ENCODE measurements around the gene PSMB9.

The PSMB9 gene

DNA sequence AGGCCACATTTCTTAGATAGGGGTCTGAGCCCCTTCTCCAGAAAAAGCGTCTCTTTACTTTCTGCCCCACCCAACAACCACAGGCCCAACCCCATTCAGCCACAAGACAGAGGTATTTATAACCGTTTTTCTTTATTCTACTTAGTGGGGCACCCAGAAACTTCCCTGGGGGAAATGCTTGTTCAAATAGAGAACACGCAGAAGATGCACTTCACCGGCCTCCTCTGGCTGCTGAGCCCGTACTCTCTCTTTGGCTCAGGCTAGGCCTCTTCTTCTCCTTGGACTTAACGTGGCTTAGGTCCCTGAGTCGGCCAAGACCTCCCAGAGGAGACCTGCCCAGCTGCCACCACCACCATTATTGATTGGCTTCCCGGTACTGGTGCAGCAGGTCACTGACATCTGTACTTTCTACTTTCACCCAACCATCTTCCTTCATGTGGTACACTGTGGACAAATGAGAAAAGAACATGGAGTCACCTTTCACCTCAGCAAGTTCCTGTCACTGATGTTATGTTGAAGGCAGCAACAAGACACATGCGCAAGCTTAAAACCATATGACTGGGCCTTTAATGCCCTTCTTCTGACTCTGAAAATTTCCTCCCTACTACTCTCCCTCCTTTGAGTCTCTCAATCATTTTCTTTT, 13.3 kb upstream of the PSMB9 start:
- DNase-seq (ENCODE audit: low spot score), result no peak

DNA sequence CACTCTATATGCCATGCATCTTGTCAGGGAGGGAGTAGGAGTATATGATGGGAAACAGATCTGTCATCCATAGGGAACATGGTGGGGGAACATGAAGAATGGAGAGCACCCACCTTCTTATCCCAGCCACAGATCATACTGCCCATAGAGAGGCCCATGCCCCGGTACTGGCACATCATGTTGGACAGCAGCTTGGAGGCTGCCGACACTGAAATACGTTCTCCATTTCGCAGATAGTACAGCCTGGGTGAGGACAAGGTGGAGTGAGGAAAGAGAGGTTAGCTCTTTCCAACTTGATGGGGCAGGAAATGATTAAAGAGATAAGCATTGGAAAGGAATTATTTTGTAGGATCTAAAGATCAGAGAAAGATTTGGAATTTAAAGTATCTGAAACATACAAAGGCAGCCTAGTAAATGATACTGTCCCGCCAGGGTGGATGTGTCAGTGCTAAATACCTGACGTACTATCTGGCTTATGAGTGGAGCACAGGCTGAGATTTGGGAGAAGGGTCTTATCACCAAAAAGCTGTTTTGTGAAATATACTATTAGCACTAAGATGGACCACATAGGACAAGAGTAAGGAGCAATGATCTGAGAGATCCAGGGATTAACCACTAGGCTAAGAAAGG, 11.9 kb upstream of the PSMB9 start:
- no peak for DNase-seq (ENCODE audit: low spot score)

DNA sequence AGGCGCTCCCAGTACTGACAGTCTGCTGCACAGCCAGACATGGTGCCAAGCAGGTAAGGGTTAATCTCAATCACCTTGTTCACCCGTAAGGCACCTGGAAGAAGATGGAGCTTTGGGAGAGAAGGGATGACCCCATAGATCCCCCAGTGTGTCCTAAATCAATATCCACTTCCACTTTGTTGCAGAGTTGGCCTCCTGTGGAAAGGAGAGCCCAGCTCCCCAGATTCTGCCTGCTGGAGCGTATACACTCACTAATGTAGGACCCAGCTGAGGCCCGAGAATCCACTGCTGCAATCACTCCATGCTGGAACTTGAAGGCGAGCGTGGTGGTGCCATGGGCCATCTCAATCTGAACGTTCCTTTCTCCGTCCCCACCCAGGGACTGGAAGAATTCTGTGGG, 11.3 kb upstream of the PSMB9 start:
- DNase-seq (ENCODE audit: low spot score), result no peak

DNA sequence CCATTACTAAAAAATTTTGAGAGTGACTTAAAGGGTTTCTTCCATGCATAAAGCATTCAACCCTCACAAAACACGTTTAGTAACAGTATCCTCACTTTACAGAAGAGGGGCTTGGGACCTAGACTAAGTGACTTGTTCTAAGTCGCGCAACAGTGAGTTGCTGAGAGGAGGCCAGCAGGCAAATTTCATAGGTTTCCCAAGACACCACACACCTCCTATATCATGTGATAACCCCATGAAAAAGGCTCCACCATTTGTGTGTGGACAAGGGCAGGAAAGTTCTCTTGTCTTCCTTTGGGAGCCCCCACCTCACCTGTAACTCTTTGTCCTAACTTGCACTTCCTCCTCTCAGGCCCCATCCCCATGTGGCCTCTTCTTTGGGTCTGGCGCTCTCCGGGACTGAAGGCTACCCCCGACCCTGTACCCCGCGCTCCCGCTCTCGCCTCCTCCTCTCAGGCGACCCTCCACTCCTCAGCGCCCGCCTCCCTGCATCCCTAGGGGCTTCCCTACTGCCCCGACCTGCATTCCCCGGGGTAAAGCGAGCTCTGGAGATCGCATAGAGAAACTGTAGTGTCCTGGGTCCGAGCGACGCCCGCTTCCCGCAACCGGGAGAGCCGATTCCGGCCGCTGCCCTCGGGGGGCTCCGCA, 10.5 kb upstream of the PSMB9 start:
- DNase-seq (ENCODE audit: low spot score), result no peak

DNA sequence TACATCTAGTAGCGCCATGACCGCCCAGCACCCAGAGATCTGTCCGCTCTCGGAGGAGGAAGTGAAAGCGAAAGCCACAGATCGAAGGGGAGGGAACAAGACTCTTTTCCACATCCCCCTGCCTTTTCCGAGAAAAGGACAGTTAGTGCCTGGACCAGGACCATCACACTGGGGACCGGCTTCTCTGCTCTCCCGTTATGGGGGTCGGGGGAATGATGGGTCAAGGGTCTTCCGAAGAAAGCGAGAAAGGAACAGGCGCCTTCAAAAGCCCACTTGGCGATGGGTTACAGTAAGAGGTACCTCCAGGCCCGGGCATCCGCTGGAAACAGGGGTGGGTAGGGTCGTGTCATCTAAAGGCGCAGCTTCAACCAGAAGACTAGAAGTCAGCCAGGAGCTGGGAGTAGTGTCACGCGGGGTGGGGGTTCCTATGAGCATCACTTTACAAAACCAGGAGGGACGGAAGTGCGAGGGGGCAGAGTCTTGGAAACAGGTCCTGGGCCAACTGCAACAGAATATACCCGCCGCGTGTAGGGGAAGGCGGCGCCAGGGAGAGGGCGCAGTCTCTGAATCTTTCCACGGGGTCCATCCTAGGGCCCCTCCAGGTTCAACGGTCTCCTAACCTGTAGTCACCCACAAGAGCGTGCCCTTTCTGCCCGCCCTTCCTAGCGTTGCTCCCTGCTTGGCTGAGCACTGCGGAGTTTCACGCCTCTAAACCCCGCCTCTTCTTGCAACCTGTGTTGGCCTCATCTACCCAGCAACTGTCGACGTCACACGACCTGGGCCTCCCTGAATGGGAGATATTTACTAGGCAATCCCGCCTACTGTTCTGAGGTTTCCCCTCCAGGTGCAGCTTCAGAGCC, 9.8 kb upstream of the PSMB9 start, which contains the start of gene PSMB8:
Gene PSMB8, minus strand, starts transcription at position 69 of the 860 bp plus-strand sequence. Its CDS starts 51 bp downstream, at position 18.
- DNase-seq (ENCODE audit: low spot score), result peak; percentile 93

DNA sequence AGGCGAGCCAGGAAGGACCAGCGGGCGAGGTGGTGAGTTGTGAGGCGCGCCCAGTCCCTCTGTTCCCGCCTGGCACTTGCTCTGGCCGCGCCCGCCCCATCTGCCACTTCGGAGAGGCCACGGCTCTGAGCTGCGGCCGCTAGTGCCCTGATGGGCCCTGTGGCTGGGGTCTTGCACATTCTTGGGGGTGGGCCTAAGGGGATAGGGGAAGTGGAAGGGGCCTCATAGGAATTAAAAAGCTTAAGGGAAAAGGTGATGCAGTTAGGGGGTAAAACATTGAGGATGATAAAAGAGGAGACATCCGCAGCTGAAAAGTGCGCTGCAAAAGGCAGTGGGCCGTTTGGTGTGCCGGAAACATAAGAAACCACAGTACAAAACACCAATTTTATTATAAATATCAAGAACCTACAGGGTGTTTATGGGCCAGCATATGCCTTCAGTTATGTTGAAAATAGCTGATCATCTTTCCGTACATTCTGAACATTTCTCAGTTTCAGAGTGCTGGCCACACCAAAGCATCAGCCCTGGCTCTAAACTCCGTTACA, 9.1 kb upstream of the PSMB9 start:
- DNase-seq (ENCODE audit: low spot score), result no peak

DNA sequence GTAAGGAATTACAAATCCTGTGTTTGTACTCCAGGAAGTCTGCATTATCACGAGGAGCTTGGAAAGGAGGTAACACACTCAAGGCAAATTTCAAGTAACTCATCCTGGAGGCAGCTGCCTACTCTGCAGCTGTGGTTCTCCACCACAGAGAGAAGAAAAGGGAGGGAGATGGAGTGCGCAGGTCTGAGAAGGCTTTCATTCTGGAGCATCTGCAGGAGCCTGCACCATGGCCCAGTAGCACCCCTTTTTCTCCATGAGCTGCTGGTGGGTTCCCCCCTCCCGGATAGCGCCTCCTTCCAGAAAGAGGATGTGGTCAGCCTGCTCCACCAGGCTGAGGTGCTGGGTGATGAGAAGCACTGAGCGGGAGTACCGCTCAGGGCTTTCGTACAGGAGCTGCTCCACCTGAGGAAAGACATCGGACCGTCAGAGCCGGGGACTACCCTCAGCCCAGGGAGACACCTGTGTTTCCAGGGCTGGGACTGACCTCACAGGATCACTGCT, 8.6 kb upstream of the PSMB9 start:
- no peak for DNase-seq (ENCODE audit: low spot score)

DNA sequence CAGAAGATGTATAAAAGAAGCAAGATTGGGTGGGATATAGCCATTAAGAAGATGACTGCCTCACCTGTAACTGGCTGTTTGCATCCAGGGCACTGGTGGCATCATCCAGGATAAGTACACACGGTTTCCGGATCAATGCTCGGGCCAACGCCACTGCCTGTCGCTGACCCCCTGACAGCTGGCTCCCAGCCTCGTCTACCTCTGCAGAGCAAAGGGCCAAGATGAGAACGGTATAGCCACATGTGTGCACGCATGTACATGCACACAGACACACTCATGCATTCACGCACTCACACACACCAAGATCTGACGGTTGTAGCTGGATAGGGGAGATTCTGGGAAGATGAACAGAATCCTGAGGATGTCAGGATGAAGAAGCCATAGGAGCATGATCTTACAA, 7.0 kb upstream of the PSMB9 start:
- DNase-seq (ENCODE audit: low spot score), result no peak

DNA sequence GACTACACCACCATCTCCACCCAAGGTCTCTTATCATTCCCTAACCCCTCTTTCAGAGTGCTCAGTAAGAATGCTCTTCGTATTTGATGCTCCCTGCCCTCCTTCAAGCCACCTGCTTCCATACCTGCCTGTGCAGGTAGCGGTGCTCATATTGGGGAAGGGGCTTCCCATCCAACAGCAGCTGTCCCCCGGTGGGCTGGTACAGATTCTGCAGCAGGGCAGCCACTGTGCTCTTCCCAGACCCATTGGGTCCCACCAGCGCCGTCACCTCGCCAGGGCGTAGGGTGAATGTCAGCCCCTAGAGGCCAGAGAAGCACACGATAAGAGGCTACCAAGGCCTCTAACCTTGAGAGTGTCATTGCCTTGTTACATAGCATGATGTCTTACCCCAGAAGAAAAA, 6.2 kb upstream of the PSMB9 start:
- no peak for DNase-seq (ENCODE audit: low spot score)

DNA sequence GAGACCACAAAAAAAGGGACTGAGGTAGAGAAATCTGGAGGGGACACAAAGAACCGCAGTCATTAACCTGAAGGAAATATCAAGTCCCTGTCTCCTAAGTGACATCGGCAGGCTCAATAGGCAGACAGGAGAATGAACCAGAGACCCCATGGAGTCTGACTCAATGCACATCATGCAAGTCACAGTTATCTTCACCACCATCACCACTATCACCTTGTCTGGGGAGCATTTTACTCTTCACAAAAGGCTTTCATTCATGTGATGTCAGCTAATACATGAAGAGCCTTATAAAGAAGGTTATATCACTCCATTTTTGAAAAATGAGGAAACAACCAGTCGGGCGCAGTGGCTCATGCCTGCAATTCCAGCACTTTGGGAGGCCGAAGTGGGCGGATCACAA, 4.9 kb upstream of the PSMB9 start:
- no peak for DNase-seq (ENCODE audit: low spot score)

DNA sequence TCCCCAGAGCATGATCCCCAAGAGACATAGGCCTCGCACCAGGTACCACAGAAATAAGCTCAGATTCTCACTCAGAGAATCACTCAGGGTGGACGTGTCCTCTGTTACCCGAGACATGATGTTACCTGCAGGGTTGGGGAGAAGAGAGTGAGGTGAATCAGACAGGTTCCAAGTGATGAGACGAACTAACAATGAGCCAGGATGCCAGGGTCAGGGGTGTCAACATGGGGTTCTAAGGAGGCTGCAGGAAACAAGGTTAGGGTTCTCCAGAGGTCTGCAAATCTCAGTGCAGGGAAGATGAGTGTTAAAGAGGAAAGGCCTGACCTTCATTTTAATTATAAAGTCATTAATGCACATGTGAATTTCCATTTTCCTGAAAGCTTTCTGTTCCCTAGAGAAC, 3.0 kb upstream of the PSMB9 start:
- no peak for DNase-seq (ENCODE audit: low spot score)

DNA sequence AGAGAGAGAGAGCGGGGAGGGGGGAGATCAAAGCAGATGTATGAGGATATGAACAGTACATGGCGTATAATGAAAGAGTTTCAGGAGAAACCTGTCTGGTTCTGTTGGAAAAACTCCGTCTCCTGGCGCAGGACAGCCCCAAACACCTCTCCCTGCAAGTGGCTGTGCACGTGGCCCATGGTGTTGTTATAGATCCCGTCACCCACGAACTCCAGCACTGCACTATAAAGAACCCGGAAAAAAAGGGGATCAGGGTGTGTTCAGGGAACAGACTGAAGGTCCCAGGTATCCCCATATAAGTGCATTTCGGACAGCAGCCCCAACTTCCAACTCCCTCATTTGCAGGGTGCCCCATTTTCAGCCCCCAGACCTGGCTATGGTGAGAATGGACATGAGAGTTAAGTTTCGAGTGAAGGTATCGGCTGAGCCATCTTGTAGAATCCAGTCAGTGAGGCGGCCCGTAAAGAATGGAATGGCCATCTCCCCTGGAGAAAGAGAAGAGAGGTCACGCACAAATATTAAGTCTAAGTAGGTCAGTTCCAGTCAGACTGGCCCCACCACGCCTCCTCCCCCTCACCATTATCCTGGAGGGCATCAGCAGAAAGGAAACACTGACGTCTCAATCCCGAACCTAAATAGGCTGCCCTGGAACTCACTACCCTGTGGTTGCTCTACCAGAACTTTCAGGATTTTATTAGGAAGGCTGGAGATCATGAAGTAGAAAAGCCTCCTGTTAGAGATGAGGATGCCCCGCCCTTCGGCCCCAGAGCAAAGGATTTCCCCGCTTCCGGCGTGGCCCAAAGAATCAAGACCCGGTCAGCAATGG, 1.8 kb upstream of the PSMB9 start:
- DNase-seq (ENCODE audit: low spot score), result no peak

DNA sequence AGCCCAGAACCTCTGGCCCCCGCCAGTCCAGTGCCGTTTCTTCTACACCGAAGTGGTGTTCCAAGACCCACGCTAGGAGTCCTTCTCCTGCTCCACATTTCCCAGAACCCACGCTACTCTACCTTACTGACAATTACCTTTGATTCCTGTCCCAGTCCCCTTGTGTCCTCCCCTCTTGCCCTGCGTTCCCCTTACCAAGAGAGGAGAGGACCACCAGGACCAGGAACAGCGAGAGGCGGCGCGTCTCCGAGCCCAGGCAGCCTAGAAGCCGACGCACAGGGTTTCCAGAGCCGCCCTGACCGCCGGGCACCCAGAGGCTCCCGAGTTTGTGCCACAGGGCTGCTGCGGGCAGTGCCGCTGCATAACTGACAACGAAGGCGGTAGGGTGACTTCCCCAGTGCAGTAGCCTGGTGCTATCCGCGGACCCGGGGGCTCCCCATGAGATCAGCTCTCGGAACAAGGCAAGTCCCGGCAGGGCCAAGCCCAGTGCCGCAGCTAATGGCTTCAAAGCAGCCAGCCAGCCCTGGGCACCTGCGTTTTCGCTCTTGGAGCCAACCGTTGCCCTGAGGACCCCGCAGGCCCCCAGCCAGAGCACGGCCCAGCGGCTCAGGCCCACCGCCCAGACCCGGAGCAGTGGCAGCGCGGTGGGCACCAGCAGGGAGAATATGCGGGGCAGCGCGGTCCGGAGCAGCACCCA, 1.0 kb upstream of the PSMB9 start:
- peak; percentile 52 for DNase-seq (ENCODE audit: low spot score)

DNA sequence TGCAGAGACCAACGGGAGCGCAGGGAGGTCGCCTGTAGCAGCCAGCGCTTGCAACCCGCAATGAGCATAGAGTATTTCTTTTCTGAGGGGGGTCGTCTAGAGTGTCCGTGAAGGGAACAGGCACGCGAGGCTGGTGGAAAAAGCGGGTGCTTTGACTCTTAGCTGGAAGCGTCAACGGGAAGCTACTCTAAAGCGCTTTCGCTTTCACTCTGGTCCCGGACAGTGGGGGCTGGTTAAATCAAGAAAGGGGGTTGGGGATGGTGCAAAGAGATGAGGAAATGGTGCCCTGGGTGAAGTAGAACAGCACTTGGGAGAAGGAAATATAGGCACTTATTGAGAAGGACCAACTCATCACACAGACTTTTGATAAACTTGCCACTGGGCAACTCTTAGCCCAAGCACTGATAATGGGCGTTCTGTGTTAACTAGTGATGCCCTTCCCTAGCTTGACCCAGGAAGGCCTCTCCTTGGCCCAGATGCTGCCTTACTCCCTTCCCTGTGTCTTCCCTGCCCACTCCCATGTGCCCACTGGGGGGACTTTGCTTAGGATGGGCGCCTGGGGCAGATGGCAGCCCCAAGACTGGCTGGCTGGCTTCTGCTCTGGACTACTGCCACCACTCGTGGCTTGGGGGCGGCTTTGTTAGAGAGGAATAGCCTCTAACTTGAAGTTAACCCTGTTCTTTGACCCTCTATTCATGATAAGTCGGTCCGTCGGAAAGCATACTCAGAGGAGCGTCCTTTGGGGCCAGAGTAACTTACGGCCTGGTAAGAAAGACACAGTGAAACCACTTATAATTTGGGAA, 585 bp downstream of the PSMB9 start:
- peak; percentile 66 for DNase-seq (ENCODE audit: low spot score)

DNA sequence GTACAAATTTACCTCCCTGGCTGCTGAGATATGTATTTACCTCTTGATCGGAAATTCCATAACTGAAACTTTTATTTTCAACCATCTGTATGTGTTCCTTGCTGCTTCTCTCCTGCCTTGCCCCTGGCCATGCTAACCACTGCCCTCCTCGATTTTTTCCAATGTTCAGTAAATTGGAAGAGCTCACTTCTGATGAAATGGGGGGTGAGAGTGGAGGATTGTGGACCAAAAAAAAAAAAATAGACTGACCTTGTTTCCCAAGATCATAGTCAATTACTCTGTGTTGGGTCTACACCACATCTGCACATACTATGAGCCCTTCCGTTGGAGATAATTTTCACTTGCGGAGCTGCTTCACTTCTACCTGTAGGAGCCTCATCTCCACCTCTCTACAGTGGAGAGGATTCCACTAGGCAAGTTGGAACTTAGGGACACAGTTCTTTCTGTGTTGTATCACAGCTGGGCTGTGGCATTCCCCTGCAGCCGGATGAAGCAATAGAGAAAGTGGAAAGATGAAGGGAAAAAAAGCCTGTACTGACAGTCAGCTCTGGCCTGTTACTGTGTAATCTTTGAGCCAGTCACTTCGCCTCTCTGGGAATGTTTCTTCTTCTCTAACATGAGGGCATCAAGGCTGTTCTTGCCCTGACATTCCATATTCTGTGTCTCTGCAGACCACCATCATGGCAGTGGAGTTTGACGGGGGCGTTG, 1.6 kb downstream of the PSMB9 start:
- no peak for DNase-seq (ENCODE audit: low spot score)

DNA sequence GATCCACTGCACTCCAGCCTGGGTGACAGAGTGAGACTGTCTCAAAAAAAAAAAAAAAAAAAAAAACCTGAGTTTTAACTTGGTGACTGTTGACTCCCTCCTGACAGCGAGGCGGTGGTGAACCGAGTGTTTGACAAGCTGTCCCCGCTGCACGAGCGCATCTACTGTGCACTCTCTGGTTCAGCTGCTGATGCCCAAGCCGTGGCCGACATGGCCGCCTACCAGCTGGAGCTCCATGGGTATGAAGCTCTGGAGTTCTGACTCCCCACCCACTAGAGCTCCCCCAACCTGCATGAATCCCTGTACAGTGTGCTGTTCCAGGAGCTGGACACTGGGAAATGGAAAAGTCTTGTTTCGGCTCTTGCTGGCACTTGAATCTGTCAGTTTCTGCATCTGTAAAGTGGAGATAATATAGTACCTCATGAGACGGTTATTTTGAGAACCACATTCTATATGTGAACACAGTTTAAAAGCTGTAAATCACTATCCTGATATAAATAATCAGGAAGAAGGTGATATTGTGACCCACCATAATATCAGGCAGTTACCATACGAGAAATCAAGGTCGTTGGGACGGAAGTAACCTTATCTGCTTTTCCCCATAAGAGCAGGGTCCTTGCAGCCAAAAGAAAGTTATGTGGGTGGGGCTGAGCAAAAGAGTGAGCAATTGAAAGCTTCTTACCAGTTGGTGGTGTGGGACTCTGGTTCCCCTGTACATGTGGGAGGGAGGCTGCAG, 3.3 kb downstream of the PSMB9 start:
- DNase-seq (ENCODE audit: low spot score), result no peak

DNA sequence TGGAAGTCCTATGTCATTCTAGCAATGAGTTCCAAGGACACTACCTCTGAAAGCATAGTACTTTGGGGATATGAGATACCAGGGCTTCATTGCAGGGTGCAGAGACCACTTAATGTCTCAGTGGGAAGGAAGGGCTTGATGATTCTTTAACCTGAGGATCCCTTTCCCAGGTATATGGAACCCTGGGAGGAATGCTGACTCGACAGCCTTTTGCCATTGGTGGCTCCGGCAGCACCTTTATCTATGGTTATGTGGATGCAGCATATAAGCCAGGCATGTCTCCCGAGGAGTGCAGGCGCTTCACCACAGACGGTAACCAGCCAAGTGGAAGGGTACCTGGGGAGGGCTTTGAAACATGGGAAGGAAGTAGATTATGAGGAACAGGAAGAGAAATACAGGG, 4.2 kb downstream of the PSMB9 start:
- DNase-seq (ENCODE audit: low spot score), result no peak

DNA sequence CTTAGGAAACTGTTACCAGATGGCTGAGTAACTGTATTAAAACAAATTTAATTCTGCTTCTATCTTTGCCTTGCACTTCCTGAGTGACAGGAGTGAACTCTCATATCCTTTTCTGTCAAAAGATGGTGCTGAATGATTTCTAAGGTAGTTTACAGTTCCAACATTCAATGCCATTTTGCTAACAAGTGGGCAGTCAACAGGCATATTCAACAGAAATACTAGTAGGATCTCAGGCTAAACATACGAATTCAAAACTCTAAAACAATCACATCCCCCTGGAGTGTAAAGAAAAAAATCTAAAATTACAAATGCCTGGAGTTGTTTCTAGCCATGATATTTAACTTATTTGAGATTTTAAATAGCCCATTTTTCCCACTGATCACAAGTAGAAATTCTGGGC, 6.7 kb downstream of the PSMB9 start:
- no peak for DNase-seq (ENCODE audit: low spot score)
